WTC11 (cell line): ENCODE results near the gene OR51A4. TPM values are rescaled to one million over a fixed set of nuclear protein-coding genes. Genes with fewer than 3 reads are reported as not detected.

Source experiments
- ATAC-seq: fragments of 200-7000 bp; cut with Tn5 transposase; 2 replicates; pipeline ENCODE4 v1.10.0; 2021; ENCODE audit warnings: mild to moderate bottlenecking, moderate library complexity
- CTCF ChIA-PET: fragments of 300-600 bp; sonication (Branson Sonifier 250); formaldehyde crosslinking; loops from one replicate; lab custom pipeline; 2021; ENCODE audit warnings: antibody characterized with exemption; lab: Charles Lee
- POLR2A ChIA-PET: fragments of 350-600 bp; sonication (Branson Sonifier 250); formaldehyde crosslinking; loops from one replicate; lab custom pipeline; 2021; ENCODE audit warnings: antibody characterized with exemption; lab: Charles Lee
- DNase-seq: peaks from one replicate; pipeline ENCODE4 v3.0.0; 2021; ENCODE audit warnings: low spot score
- H3K27ac Mint-ChIP-seq: 2 replicates; pipeline ENCODE4 v1.8.0; 2021; ENCODE audit warnings: mixed read lengths
- H3K27me3 Mint-ChIP-seq: 2 replicates; pipeline ENCODE4 v1.8.0; 2021; ENCODE audit warnings: low read depth, mild to moderate bottlenecking, moderate library complexity, mixed read lengths
- H3K36me3 Mint-ChIP-seq: 2 replicates; pipeline ENCODE4 v1.8.0; 2021; ENCODE audit warnings: mixed read lengths
- H3K4me1 Mint-ChIP-seq: 2 replicates; pipeline ENCODE4 v1.8.0; 2022; ENCODE audit warnings: mixed read lengths
- H3K4me3 Mint-ChIP-seq: 2 replicates; pipeline ENCODE4 v1.8.0; 2021; ENCODE audit warnings: mild to moderate bottlenecking, moderate library complexity, mixed read lengths
- H3K9me3 Mint-ChIP-seq: 2 replicates; pipeline ENCODE4 v1.8.0; 2021; ENCODE audit warnings: mixed read lengths
- GRHL2 ChIP-seq: fragments of 250-450 bp; sonication (Bioruptor Pico); IDR thresholded peaks from 2 replicates; pipeline ENCODE4 v1.8.0; 2022; ENCODE audit warnings: mild to moderate bottlenecking, moderate library complexity; ENCODE audit not compliant: insufficient replicate concordance, severe bottlenecking
- HMGA2 ChIP-seq: fragments of 250-450 bp; sonication (Bioruptor Pico); IDR thresholded peaks from 2 replicates; pipeline ENCODE4 v1.4.0; 2021; ENCODE audit warnings: mild to moderate bottlenecking, moderate library complexity
- JAZF1 ChIP-seq: fragments of 250-450 bp; sonication (Bioruptor Pico); IDR thresholded peaks from 2 replicates; pipeline ENCODE4 v1.9.0; 2021; ENCODE audit warnings: moderate library complexity, mild to moderate bottlenecking, inconsistent platforms
- KAT7 ChIP-seq: sonication (generic); formaldehyde crosslinking; IDR thresholded peaks from 2 replicates; pipeline ENCODE4 v1.8.1; 2023; ENCODE audit warnings: missing genetic modification reagents, mild to moderate bottlenecking, borderline replicate concordance
- OVOL2 ChIP-seq: fragments of 250-450 bp; sonication (Bioruptor Pico); IDR thresholded peaks from 2 replicates; pipeline ENCODE4 v1.9.0; 2021; ENCODE audit warnings: mild to moderate bottlenecking, borderline replicate concordance
- RORB ChIP-seq: fragments of 250-450 bp; sonication (Bioruptor Pico); IDR thresholded peaks from 2 replicates; pipeline ENCODE4 v1.9.0; 2021; ENCODE audit warnings: mild to moderate bottlenecking
- TEAD1 ChIP-seq: sonication (generic); formaldehyde crosslinking; IDR thresholded peaks from 2 replicates; pipeline ENCODE4 v1.8.0; 2022; ENCODE audit warnings: mild to moderate bottlenecking, missing genetic modification reagents
- ZBTB21 ChIP-seq: sonication (generic); formaldehyde crosslinking; IDR thresholded peaks from 2 replicates; pipeline ENCODE4 v1.8.1; 2023; ENCODE audit warnings: mild to moderate bottlenecking, missing genetic modification reagents, borderline replicate concordance
- ZNF121 ChIP-seq: sonication (generic); formaldehyde crosslinking; IDR thresholded peaks from 2 replicates; pipeline ENCODE4 v1.8.0; 2023; ENCODE audit warnings: missing genetic modification reagents
- ZNF232 ChIP-seq: sonication (generic); formaldehyde crosslinking; IDR thresholded peaks from 2 replicates; pipeline ENCODE4 v1.8.0; 2022; ENCODE audit warnings: mild to moderate bottlenecking, missing genetic modification reagents
- ZNF263 ChIP-seq: sonication (generic); formaldehyde crosslinking; IDR thresholded peaks from 2 replicates; pipeline ENCODE4 v1.8.1; 2022; ENCODE audit warnings: low read depth, mild to moderate bottlenecking, moderate library complexity, missing genetic modification reagents
- total RNA-seq: library from RNA; stranded (reverse); gene quantifications from 3 replicates; pipeline ENCODE4 v1.2.3, GENCODE V29; 2021
- TF ChIP-seq, protein P1 (sequence below): sonication (generic); formaldehyde crosslinking; IDR thresholded peaks from 2 replicates; pipeline ENCODE4 v1.8.1; 2023; ENCODE audit warnings: mild to moderate bottlenecking, missing genetic modification reagents, moderate library complexity
- TF ChIP-seq, protein P2 (sequence below): sonication (generic); formaldehyde crosslinking; IDR thresholded peaks from 2 replicates; pipeline ENCODE4 v1.8.0; 2022; ENCODE audit warnings: missing genetic modification reagents
- TF ChIP-seq, protein P3 (sequence below): sonication (generic); formaldehyde crosslinking; IDR thresholded peaks from 2 replicates; pipeline ENCODE4 v1.8.0; 2023; ENCODE audit warnings: mild to moderate bottlenecking, missing genetic modification reagents
- TF ChIP-seq, protein P4 (sequence below): sonication (generic); formaldehyde crosslinking; IDR thresholded peaks from 2 replicates; pipeline ENCODE4 v1.8.1; 2023; ENCODE audit warnings: mild to moderate bottlenecking, missing genetic modification reagents
- TF ChIP-seq, protein P5 (sequence below): fragments of 200-600 bp; IDR thresholded peaks from 2 replicates; pipeline ENCODE4 v1.8.0; 2022; ENCODE audit warnings: antibody characterized with exemption
- TF ChIP-seq, protein P6 (sequence below): fragments of 250-450 bp; sonication (Bioruptor Pico); IDR thresholded peaks from 2 replicates; pipeline ENCODE4 v1.9.0; 2021; ENCODE audit warnings: mild to moderate bottlenecking
- TF ChIP-seq, protein P7 (sequence below): sonication (generic); formaldehyde crosslinking; IDR thresholded peaks from 2 replicates; pipeline ENCODE4 v1.8.0; 2022; ENCODE audit warnings: mild to moderate bottlenecking, missing genetic modification reagents
- TF ChIP-seq, protein P8 (sequence below): sonication (generic); formaldehyde crosslinking; IDR thresholded peaks from 2 replicates; pipeline ENCODE4 v1.8.1; 2023; ENCODE audit warnings: mild to moderate bottlenecking, moderate library complexity, missing genetic modification reagents
- TF ChIP-seq, protein P9 (sequence below): sonication (generic); formaldehyde crosslinking; conservative IDR thresholded peaks from 2 replicates; pipeline ENCODE4 v1.8.1; 2022; ENCODE audit warnings: mild to moderate bottlenecking, missing genetic modification reagents

Gene OR51A4
- total RNA-seq, 1 experiment from 2014 or later: not detected

DNA sequence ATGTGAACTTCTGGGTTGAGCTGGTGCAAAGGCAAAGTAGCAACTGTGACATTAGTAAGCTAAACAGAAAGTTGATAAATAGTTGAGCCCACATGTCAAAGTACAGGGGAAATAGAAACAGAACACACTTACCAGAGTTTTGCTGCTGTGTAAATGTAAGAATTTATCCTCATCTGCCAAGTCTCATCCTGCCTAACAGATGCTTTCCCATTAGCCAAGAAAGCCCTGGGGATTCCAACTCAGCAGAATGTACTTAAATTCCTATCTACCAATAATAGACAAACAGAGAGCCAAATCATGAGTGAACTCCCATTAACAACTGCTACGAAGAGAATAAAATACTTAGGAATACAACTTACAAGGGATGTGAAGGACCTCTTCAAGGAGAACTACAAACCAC lies 15.4 kb upstream of the OR51A4 start:
- ATAC-seq (no peak), DNase-seq (no peak)
- TF ChIP-seq HMGA2 (CRISPR knock-in tag) (no peak), GRHL2 (CRISPR knock-in tag) (no peak), RORB (CRISPR knock-in tag) (no peak), TEAD1 (CRISPR knock-in tag) (no peak), ZBTB21 (no peak), JAZF1 (CRISPR knock-in tag) (no peak), ZNF121 (CRISPR knock-in tag) (no peak), KAT7 (no peak), OVOL2 (CRISPR knock-in tag) (no peak), ZNF232 (CRISPR knock-in tag) (no peak), ZNF263 (CRISPR knock-in tag) (no peak)
- TF ChIP-seq, protein P1, sequence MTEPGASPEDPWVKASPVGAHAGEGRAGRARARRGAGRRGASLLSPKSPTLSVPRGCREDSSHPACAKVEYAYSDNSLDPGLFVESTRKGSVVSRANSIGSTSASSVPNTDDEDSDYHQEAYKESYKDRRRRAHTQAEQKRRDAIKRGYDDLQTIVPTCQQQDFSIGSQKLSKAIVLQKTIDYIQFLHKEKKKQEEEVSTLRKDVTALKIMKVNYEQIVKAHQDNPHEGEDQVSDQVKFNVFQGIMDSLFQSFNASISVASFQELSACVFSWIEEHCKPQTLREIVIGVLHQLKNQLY (CRISPR knock-in tag): no peak
- TF ChIP-seq, protein P2, sequence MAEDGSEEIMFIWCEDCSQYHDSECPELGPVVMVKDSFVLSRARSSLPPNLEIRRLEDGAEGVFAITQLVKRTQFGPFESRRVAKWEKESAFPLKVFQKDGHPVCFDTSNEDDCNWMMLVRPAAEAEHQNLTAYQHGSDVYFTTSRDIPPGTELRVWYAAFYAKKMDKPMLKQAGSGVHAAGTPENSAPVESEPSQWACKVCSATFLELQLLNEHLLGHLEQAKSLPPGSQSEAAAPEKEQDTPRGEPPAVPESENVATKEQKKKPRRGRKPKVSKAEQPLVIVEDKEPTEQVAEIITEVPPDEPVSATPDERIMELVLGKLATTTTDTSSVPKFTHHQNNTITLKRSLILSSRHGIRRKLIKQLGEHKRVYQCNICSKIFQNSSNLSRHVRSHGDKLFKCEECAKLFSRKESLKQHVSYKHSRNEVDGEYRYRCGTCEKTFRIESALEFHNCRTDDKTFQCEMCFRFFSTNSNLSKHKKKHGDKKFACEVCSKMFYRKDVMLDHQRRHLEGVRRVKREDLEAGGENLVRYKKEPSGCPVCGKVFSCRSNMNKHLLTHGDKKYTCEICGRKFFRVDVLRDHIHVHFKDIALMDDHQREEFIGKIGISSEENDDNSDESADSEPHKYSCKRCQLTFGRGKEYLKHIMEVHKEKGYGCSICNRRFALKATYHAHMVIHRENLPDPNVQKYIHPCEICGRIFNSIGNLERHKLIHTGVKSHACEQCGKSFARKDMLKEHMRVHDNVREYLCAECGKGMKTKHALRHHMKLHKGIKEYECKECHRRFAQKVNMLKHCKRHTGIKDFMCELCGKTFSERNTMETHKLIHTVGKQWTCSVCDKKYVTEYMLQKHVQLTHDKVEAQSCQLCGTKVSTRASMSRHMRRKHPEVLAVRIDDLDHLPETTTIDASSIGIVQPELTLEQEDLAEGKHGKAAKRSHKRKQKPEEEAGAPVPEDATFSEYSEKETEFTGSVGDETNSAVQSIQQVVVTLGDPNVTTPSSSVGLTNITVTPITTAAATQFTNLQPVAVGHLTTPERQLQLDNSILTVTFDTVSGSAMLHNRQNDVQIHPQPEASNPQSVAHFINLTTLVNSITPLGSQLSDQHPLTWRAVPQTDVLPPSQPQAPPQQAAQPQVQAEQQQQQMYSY (CRISPR knock-in tag): no peak
- TF ChIP-seq, protein P3, sequence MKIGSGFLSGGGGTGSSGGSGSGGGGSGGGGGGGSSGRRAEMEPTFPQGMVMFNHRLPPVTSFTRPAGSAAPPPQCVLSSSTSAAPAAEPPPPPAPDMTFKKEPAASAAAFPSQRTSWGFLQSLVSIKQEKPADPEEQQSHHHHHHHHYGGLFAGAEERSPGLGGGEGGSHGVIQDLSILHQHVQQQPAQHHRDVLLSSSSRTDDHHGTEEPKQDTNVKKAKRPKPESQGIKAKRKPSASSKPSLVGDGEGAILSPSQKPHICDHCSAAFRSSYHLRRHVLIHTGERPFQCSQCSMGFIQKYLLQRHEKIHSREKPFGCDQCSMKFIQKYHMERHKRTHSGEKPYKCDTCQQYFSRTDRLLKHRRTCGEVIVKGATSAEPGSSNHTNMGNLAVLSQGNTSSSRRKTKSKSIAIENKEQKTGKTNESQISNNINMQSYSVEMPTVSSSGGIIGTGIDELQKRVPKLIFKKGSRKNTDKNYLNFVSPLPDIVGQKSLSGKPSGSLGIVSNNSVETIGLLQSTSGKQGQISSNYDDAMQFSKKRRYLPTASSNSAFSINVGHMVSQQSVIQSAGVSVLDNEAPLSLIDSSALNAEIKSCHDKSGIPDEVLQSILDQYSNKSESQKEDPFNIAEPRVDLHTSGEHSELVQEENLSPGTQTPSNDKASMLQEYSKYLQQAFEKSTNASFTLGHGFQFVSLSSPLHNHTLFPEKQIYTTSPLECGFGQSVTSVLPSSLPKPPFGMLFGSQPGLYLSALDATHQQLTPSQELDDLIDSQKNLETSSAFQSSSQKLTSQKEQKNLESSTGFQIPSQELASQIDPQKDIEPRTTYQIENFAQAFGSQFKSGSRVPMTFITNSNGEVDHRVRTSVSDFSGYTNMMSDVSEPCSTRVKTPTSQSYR (CRISPR knock-in tag): no peak
- TF ChIP-seq, protein P4, sequence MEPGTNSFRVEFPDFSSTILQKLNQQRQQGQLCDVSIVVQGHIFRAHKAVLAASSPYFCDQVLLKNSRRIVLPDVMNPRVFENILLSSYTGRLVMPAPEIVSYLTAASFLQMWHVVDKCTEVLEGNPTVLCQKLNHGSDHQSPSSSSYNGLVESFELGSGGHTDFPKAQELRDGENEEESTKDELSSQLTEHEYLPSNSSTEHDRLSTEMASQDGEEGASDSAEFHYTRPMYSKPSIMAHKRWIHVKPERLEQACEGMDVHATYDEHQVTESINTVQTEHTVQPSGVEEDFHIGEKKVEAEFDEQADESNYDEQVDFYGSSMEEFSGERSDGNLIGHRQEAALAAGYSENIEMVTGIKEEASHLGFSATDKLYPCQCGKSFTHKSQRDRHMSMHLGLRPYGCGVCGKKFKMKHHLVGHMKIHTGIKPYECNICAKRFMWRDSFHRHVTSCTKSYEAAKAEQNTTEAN (CRISPR knock-in tag): no peak
- TF ChIP-seq, protein P5, sequence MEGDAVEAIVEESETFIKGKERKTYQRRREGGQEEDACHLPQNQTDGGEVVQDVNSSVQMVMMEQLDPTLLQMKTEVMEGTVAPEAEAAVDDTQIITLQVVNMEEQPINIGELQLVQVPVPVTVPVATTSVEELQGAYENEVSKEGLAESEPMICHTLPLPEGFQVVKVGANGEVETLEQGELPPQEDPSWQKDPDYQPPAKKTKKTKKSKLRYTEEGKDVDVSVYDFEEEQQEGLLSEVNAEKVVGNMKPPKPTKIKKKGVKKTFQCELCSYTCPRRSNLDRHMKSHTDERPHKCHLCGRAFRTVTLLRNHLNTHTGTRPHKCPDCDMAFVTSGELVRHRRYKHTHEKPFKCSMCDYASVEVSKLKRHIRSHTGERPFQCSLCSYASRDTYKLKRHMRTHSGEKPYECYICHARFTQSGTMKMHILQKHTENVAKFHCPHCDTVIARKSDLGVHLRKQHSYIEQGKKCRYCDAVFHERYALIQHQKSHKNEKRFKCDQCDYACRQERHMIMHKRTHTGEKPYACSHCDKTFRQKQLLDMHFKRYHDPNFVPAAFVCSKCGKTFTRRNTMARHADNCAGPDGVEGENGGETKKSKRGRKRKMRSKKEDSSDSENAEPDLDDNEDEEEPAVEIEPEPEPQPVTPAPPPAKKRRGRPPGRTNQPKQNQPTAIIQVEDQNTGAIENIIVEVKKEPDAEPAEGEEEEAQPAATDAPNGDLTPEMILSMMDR: no peak
- TF ChIP-seq, protein P6, sequence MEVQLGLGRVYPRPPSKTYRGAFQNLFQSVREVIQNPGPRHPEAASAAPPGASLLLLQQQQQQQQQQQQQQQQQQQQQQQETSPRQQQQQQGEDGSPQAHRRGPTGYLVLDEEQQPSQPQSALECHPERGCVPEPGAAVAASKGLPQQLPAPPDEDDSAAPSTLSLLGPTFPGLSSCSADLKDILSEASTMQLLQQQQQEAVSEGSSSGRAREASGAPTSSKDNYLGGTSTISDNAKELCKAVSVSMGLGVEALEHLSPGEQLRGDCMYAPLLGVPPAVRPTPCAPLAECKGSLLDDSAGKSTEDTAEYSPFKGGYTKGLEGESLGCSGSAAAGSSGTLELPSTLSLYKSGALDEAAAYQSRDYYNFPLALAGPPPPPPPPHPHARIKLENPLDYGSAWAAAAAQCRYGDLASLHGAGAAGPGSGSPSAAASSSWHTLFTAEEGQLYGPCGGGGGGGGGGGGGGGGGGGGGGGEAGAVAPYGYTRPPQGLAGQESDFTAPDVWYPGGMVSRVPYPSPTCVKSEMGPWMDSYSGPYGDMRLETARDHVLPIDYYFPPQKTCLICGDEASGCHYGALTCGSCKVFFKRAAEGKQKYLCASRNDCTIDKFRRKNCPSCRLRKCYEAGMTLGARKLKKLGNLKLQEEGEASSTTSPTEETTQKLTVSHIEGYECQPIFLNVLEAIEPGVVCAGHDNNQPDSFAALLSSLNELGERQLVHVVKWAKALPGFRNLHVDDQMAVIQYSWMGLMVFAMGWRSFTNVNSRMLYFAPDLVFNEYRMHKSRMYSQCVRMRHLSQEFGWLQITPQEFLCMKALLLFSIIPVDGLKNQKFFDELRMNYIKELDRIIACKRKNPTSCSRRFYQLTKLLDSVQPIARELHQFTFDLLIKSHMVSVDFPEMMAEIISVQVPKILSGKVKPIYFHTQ (CRISPR knock-in tag): no peak
- TF ChIP-seq, protein P7, sequence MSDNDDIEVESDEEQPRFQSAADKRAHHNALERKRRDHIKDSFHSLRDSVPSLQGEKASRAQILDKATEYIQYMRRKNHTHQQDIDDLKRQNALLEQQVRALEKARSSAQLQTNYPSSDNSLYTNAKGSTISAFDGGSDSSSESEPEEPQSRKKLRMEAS (CRISPR knock-in tag): no peak
- TF ChIP-seq, protein P8, sequence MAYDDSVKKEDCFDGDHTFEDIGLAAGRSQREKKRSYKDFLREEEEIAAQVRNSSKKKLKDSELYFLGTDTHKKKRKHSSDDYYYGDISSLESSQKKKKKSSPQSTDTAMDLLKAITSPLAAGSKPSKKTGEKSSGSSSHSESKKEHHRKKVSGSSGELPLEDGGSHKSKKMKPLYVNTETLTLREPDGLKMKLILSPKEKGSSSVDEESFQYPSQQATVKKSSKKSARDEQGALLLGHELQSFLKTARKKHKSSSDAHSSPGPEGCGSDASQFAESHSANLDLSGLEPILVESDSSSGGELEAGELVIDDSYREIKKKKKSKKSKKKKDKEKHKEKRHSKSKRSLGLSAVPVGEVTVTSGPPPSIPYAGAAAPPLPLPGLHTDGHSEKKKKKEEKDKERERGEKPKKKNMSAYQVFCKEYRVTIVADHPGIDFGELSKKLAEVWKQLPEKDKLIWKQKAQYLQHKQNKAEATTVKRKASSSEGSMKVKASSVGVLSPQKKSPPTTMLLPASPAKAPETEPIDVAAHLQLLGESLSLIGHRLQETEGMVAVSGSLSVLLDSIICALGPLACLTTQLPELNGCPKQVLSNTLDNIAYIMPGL (CRISPR knock-in tag): no peak
- TF ChIP-seq, protein P9, sequence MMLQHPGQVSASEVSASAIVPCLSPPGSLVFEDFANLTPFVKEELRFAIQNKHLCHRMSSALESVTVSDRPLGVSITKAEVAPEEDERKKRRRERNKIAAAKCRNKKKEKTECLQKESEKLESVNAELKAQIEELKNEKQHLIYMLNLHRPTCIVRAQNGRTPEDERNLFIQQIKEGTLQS: no peak
- Mint-ChIP-seq H3K4me3 (no peak overlapping the region), H3K9me3 (peaks cover 14% of the 10 kb centered on the region), H3K36me3 (no peaks in the 10 kb centered on the region), H3K27ac (no peak overlapping the region), H3K27me3 (no peaks in the 10 kb centered on the region; the same call in none of the 2 replicates), H3K4me1 (no peaks in the 10 kb centered on the region)
- POLR2A ChIA-PET: no interaction called here
- CTCF ChIA-PET: no interaction called here
